ENCODE data around the gene TGFB1.
"Not testable (repeated sequence)": the region's sequence is repeated elsewhere in the genome, so short reads cannot be mapped to it uniquely, and the experiment has no call there.

Gene TGFB1

DNA sequence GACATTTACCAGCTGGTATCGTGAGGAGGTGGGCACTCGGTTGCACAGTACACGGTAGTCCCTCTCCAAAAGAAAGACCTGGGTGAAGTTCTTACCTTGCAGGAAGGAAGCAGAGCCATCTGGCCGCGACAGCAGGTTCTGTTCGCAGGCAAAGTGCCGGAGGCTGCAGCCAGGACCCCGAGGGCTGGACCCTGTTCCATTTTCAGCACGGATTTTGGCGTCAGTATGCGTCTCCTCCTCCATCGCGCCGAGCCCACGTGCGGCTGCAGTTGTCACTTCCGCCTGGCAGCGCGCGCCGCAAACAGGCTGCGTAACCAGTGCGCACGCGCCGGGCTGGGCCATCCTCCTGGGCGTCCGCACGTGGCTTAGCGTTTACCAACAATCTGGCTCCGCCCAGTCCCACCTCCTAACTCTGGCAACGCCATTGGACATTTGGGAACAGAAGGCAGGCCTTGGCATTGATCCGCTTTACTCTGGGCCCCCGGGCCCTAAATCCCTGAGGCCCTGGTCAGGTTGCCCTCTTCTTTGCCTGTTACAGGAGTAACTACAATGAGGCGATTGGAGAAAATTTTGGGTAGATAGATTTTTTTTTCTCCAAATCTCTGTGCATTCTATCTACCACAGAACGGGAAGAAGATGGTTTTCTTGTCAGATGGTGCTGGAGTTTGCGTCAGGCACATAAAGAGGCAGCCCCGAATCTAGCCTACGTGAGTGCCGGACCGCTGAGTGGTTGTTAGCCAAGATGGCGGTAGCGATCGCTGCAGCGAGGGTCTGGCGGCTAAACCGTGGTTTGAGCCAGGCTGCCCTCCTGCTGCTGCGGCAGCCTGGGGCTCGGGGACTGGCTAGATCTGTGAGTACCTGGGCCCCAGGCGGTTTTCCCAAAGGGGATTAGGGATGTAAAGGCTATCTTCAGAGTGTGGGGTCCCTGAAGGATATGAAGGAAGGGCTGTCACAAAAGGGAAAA is 43.6 kb upstream of the TGFB1 start, which contains the start of the genes BCKDHA and EXOSC5:
TSS of gene BCKDHA (plus strand) at position 733 of the 964 bp plus-strand sequence. CDS start at position 743, 10 bp downstream.
TSS of gene EXOSC5 (minus strand) at position 274 of the 964 bp plus-strand sequence. CDS start at position 243, 31 bp downstream.
- TF ChIP-seq Cebpa-rat (IDR thresholded peaks at IDR 0.05): no peak
- Histone ChIP-seq H3K27me3 (no peaks in the 10 kb centered on the region), H3K36me3 (peaks cover 7 to 39% (median 21%) of the 10 kb centered on the region in 11 experiments; a peak in 18 of 22 replicates), H3K9ac (peak within 1 kb of the TSS; percentile 86 to 97 (median 96)), H4K20me1 (peaks cover 0 to 33% (median 9%) of the 10 kb centered on the region in 11 experiments; a peak in 10 of 22 replicates), H3K9me3 (replicated peaks in 1 of 11) (no peaks in the 10 kb centered on the region), H3K4me1 (peaks cover 43 to 73% (median 54%) of the 10 kb centered on the region in 10 experiments), H3K4me2 (peak within 1 kb of the TSS; percentile 80 to 98 (median 95)), H3K27ac (peak within 1 kb of the TSS; percentile 93 to 98 (median 96)), H3K4me3 (peak within 1 kb of the TSS; percentile 74 to 95 (median 91))

- peak overlapping the region in 9 of 11 experiments; percentile 5 to 96 (median 33); a peak in 12 of 22 replicates for H3K27ac ChIP-seq
- peak overlapping the region in 7 of 10 experiments; percentile 3 to 91 (median 86); a peak in 7 of 20 replicates for H3K4me3 ChIP-seq
- H3K4me1 ChIP-seq: peaks cover 43 to 55% (median 50%) of the 10 kb centered on the region in 10 experiments
- peaks cover 18 to 50% (median 35%) of the 10 kb centered on the region in 11 experiments for H3K36me3 ChIP-seq
- TF ChIP-seq Cebpa-rat (IDR thresholded peaks at IDR 0.05): no peak
- no peaks in the 10 kb centered on the region for H3K27me3 ChIP-seq
- H3K9me3 ChIP-seq (replicated peaks in 1 of 11): no peaks in the 10 kb centered on the region
- peak overlapping the region; percentile 31 to 97 (median 94); a peak in 19 of 22 replicates for H3K9ac ChIP-seq
- peaks cover 0 to 46% (median 9%) of the 10 kb centered on the region in 11 experiments; a peak in 9 of 22 replicates for H4K20me1 ChIP-seq
- peak overlapping the region; percentile 80 to 98 (median 95) for H3K4me2 ChIP-seq
Measured at GRCh38 chr19:41395355-41395754, 41.6 kb upstream of the TGFB1 start.

GRCh38 chr19:41392775-41393174 is 39.1 kb upstream of the TGFB1 start:
- Histone ChIP-seq H3K4me3 (no peak overlapping the region), H3K27ac (0 out of 22 replicates have a peak overlapping the region, but pooled peaks of 1 of the 11 experiments have one; percentile 14), H3K27me3 (no peaks in the 10 kb centered on the region), H3K4me1 (peaks cover 24 to 36% (median 32%) of the 10 kb centered on the region in 10 experiments), H3K9ac (peak overlapping the region in 1 of 11 experiments; percentile 4; a peak in 1 of 22 replicates), H3K9me3 (replicated peaks in 1 of 11) (no peaks in the 10 kb centered on the region), H3K36me3 (peaks cover 29 to 75% (median 59%) of the 10 kb centered on the region in 11 experiments), H3K4me2 (no peak overlapping the region), H4K20me1 (peaks cover 0 to 49% (median 9%) of the 10 kb centered on the region in 11 experiments; a peak in 9 of 22 replicates)
- no peak for TF ChIP-seq Cebpa-rat (IDR thresholded peaks at IDR 0.05)

DNA sequence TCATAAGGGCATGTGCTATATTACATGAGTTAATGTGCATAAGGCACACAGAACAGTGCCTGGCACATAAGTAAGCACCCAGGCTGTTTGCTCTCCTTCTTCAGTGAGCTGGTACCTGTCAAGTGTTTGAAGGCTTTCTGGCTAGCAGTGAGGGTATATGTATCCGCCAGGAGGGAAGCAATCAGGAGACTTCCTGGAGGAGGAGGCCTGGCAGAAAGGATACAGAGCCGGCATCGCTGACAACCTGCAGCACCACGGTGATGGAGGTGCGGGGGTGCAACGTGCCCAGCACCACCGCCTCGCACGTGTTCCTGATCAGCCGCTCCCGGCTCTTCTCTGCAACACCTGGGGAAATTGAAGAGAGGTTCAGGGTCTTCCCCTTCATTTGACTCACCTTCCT is 37.9 kb upstream of the TGFB1 start:
- Histone ChIP-seq H3K4me3 (no peak overlapping the region), H3K4me1 (peaks cover 24 to 36% (median 32%) of the 10 kb centered on the region in 10 experiments), H3K27me3 (no peaks in the 10 kb centered on the region), H4K20me1 (peaks cover 0 to 49% (median 9%) of the 10 kb centered on the region in 11 experiments; a peak in 10 of 22 replicates), H3K9ac (no peak overlapping the region; a peak in 1 of 22 replicates), H3K27ac (no peak overlapping the region), H3K9me3 (replicated peaks in 1 of 11) (no peaks in the 10 kb centered on the region), H3K36me3 (peaks cover 36 to 87% (median 70%) of the 10 kb centered on the region in 11 experiments), H3K4me2 (no peak overlapping the region)
- TF ChIP-seq Cebpa-rat (IDR thresholded peaks at IDR 0.05): no peak

DNA sequence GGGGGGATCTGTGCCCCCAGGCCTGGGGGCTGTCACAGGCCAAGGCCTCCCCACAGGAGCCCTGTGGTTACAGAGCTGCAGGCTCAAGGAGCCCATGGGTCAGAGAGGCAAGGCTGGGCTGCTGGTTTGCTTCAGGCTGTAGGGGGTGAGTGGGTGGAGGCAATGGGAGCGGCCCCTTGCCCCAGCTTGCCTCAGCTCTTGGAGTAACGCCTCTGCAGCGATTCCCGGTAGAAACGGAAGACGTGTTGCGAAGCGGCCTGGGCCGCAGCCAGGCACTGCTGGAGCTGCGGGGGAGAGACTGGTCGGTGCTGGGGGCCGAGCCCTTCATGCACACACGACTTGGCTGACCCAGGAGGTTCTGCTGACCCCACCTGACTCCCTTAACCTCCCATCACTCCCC is 32.7 kb upstream of the TGFB1 start:
- Histone ChIP-seq H3K4me1 (peaks cover 0 to 15% (median 9%) of the 10 kb centered on the region in 10 experiments; a peak in 11 of 20 replicates), H4K20me1 (peaks cover 0 to 10% (median 0%) of the 10 kb centered on the region in 11 experiments; a peak in 6 of 22 replicates), H3K27me3 (no peaks in the 10 kb centered on the region), H3K27ac (no peak overlapping the region), H3K36me3 (peaks cover 62 to 100% (median 87%) of the 10 kb centered on the region in 11 experiments), H3K4me3 (no peak overlapping the region), H3K9ac (peak overlapping the region in 1 of 11 experiments; percentile 26; a peak in 1 of 22 replicates), H3K9me3 (replicated peaks in 1 of 11) (no peaks in the 10 kb centered on the region), H3K4me2 (no peak overlapping the region)
- no peak for TF ChIP-seq Cebpa-rat (IDR thresholded peaks at IDR 0.05)

DNA sequence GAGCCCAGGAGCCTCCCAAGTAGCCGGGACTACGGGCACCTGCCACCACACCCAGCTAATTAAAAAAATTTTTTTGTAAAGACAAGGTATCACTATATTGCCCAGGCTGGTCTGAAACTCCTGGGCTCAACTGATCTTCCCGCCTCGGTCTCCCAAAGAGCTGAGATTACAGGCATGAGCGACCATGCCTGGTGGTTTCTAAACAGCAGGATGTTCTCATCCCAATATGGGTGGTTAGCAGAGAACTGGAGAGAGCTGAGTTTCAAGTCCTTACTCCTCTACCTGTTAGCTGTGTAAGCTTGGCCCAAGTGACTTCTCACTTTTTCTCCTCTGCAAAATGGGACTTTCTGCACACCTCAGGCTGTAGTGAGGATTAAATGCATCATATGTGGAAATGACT is 30.6 kb upstream of the TGFB1 start:
- H3K9ac ChIP-seq: peak overlapping the region in 4 of 11 experiments; percentile 3 to 29 (median 12); a peak in 3 of 22 replicates
- no peak for TF ChIP-seq Cebpa-rat (IDR thresholded peaks at IDR 0.05)
- H3K27me3 ChIP-seq: no peaks in the 10 kb centered on the region
- H3K27ac ChIP-seq: peak overlapping the region in 2 of 11 experiments; percentile 10 to 18; a peak in 1 of 22 replicates
- H4K20me1 ChIP-seq: peaks cover 0 to 8% (median 0%) of the 10 kb centered on the region in 11 experiments; a peak in 4 of 22 replicates
- peaks cover 47 to 86% (median 68%) of the 10 kb centered on the region in 11 experiments for H3K36me3 ChIP-seq
- peak overlapping the region in 3 of 11 experiments; percentile 2 to 34 (median 4); a peak in 4 of 22 replicates for H3K4me2 ChIP-seq
- H3K4me3 ChIP-seq: no peak overlapping the region
- peaks cover 12 to 27% (median 17%) of the 10 kb centered on the region in 10 experiments for H3K4me1 ChIP-seq
- no peaks in the 10 kb centered on the region for H3K9me3 ChIP-seq (replicated peaks in 1 of 11)

DNA sequence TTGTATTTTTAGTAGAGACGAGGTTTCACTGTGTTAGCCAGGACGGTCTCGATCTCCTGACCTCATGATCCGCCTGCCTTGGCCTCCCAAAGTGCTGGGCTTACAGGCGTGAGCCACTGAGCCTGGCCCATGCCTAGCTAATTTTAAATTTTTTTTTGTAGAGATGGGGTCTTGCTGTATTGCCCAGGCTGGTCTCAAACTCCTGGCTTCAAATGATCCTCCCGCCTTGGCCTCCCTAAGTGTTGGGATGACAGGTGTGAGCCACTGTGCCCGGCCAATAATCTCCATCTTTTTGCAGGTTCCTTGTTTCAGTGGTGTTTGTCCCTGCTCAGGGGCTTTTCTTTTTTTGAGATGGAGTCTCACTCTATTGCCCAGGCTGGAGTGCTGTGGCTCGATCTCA is 27.8 kb upstream of the TGFB1 start:
- H3K9me3 ChIP-seq (replicated peaks in 1 of 11); H4K20me1 ChIP-seq; H3K9ac ChIP-seq; H3K4me3 ChIP-seq; H3K27ac ChIP-seq; H3K4me2 ChIP-seq; H3K27me3 ChIP-seq: not testable (repeated sequence)
- H3K4me1 ChIP-seq: peaks cover 30 to 55% (median 45%) of the 10 kb centered on the region in 10 experiments
- H3K36me3 ChIP-seq: peaks cover 27 to 58% (median 40%) of the 10 kb centered on the region in 11 experiments

- Histone ChIP-seq H3K4me1 (peaks cover 34 to 60% (median 50%) of the 10 kb centered on the region in 10 experiments), H3K4me3 (no peak overlapping the region), H3K36me3 (peaks cover 9 to 34% (median 17%) of the 10 kb centered on the region in 11 experiments; a peak in 16 of 22 replicates), H3K27ac (peak overlapping the region; percentile 14 to 74 (median 67); a peak in 20 of 22 replicates), H3K4me2 (peak overlapping the region; percentile 51 to 79 (median 66)), H4K20me1 (peaks cover 0 to 5% (median 0%) of the 10 kb centered on the region in 11 experiments; a peak in 5 of 22 replicates), H3K27me3 (peaks cover 0 to 7% (median 0%) of the 10 kb centered on the region in 11 experiments; a peak in 4 of 22 replicates), H3K9me3 (replicated peaks in 1 of 11) (no peaks in the 10 kb centered on the region), H3K9ac (peak overlapping the region; percentile 15 to 58 (median 47); a peak in 17 of 22 replicates)
- TF ChIP-seq Cebpa-rat (IDR thresholded peaks at IDR 0.05): no peak
Measured at GRCh38 chr19:41377977-41378709, 24.4 kb upstream of the TGFB1 start.
